ENCODE results near the gene PARD3B.
A peak's percentile ranks its signal among the peaks of the same experiment; 100 is the strongest.

PARD3B gene, protein sequence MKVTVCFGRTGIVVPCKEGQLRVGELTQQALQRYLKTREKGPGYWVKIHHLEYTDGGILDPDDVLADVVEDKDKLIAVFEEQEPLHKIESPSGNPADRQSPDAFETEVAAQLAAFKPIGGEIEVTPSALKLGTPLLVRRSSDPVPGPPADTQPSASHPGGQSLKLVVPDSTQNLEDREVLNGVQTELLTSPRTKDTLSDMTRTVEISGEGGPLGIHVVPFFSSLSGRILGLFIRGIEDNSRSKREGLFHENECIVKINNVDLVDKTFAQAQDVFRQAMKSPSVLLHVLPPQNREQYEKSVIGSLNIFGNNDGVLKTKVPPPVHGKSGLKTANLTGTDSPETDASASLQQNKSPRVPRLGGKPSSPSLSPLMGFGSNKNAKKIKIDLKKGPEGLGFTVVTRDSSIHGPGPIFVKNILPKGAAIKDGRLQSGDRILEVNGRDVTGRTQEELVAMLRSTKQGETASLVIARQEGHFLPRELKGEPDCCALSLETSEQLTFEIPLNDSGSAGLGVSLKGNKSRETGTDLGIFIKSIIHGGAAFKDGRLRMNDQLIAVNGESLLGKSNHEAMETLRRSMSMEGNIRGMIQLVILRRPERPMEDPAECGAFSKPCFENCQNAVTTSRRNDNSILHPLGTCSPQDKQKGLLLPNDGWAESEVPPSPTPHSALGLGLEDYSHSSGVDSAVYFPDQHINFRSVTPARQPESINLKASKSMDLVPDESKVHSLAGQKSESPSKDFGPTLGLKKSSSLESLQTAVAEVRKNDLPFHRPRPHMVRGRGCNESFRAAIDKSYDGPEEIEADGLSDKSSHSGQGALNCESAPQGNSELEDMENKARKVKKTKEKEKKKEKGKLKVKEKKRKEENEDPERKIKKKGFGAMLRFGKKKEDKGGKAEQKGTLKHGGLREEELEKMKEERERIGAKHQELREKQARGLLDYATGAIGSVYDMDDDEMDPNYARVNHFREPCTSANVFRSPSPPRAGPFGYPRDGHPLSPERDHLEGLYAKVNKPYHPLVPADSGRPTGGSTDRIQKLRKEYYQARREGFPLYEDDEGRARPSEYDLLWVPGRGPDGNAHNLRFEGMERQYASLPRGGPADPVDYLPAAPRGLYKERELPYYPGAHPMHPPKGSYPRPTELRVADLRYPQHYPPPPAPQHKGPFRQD (N-terminal part only)

DNA sequence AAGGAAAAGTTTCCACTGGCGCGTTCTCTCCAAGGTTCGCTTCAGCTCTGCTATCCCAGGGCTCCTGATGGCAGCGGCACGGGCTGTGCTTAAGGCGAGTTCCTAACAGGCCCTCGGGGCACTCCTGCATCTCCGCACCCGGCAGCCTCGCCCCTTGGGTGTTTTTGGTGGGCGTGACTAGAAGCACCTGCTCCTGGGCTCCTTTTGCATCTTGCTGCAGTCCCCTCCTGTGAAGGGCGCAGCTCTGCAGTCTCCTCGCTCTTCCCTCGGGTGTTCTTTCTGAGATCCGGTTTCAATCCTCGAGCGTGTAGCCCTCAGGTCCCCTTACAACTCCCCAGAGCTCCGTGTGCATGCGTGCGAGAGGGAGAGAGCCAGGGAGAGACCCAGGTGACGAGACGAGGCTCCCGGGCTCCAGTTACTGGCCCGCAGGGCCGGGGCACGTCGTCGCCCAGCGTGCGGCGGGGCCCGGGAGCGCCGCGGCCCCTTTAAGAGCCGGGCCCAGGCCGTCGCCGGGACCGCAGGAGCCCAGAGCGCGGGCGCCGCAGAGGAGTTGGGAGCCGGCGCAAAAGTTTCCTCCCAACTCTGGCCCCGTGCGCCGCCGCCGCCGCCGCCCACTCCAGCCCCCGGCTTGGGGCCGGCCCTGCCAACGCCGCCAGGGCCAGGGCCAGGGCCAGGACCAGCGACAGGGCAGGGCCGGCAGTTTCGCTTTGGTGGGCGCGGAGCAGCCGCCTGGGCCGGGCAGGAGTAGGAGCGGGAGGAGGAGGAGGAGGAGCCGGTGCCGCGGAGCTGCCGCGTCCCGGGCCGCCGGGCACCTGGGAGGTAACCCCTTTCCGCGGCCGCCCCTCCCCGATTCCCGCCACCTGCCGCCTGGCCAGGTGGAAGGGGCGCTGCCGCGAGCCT lies at the start of gene PARD3B:
PARD3B (plus strand) TSS at position 515 of the 900 bp plus-strand sequence. CDS start 525 bp downstream, outside the sequence.
- Mint-ChIP-seq H3K36me3 (ENCODE audit: low read depth) (no peaks in the 10 kb centered on the region), H3K9me3 (no peaks in the 10 kb centered on the region), H3K4me3 (peak within 1 kb of the TSS; percentile 78), H3K27me3 (peaks cover 26% of the 10 kb centered on the region), H3K27ac (peak within 1 kb of the TSS; percentile 51), H3K4me1 (ENCODE audit: low read depth) (peaks cover 16% of the 10 kb centered on the region)
- intact Hi-C loops (cut with micrococcal nuclease), result no loop called here

GRCh38 chr2:204496779-204497178 lies 48.5 kb upstream of the PARD3B start:
- intact Hi-C loops (cut with micrococcal nuclease), result no loop called here
- Mint-ChIP-seq H3K4me1 (ENCODE audit: low read depth) (no peaks in the 10 kb centered on the region), H3K36me3 (ENCODE audit: low read depth) (no peaks in the 10 kb centered on the region), H3K27me3 (peaks cover 3% of the 10 kb centered on the region), H3K27ac (no peak overlapping the region), H3K4me3 (no peak overlapping the region), H3K9me3 (peaks cover 9% of the 10 kb centered on the region)

- intact Hi-C loops (cut with micrococcal nuclease), result no loop called here
- no peaks in the 10 kb centered on the region for H3K36me3 Mint-ChIP-seq (ENCODE audit: low read depth)
- H3K4me3 Mint-ChIP-seq, result no peak overlapping the region
- H3K9me3 Mint-ChIP-seq, result peaks cover 9% of the 10 kb centered on the region
- no peaks in the 10 kb centered on the region for H3K4me1 Mint-ChIP-seq (ENCODE audit: low read depth)
- H3K27ac Mint-ChIP-seq, result no peak overlapping the region
- peaks cover 3% of the 10 kb centered on the region for H3K27me3 Mint-ChIP-seq
These were observed 47.4 kb upstream of the PARD3B start for GRCh38 chr2:204497855-204498254.

GRCh38 chr2:204498291-204498690 lies 47.0 kb upstream of the PARD3B start:
- Mint-ChIP-seq H3K4me1 (ENCODE audit: low read depth) (no peaks in the 10 kb centered on the region), H3K9me3 (peaks cover 9% of the 10 kb centered on the region), H3K4me3 (no peak overlapping the region), H3K36me3 (ENCODE audit: low read depth) (no peaks in the 10 kb centered on the region), H3K27ac (no peak overlapping the region), H3K27me3 (peaks cover 3% of the 10 kb centered on the region)
- intact Hi-C loops (cut with micrococcal nuclease), result no loop called here

DNA sequence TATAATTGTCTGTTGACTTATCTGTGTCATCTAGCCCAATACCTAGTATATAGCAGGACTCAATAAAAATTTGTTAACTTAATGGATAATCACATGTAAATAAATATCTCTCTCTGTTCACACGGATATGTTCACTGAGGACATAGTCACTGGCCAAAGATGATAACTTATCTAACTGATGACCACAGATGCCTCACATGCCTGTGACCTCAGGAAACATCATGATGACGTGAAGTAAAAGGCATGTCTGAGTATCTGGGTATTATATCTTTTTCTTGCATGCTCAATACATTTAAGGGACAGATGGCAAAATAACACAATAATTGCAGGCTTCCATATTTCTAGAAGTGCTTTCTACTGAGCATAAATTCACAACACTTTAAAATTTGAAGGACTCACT lies 41.4 kb upstream of the PARD3B start:
- no peaks in the 10 kb centered on the region for H3K36me3 Mint-ChIP-seq (ENCODE audit: low read depth)
- H3K4me3 Mint-ChIP-seq, result no peak overlapping the region
- no peaks in the 10 kb centered on the region for H3K9me3 Mint-ChIP-seq
- H3K4me1 Mint-ChIP-seq (ENCODE audit: low read depth), result no peaks in the 10 kb centered on the region
- intact Hi-C loops (cut with micrococcal nuclease), result no loop called here
- no peaks in the 10 kb centered on the region for H3K27me3 Mint-ChIP-seq
- no peak overlapping the region for H3K27ac Mint-ChIP-seq

GRCh38 chr2:204504594-204504993 lies 40.7 kb upstream of the PARD3B start:
- no peaks in the 10 kb centered on the region for H3K9me3 Mint-ChIP-seq
- H3K36me3 Mint-ChIP-seq (ENCODE audit: low read depth), result no peaks in the 10 kb centered on the region
- H3K27ac Mint-ChIP-seq, result no peak overlapping the region
- no peak overlapping the region for H3K4me3 Mint-ChIP-seq
- H3K4me1 Mint-ChIP-seq (ENCODE audit: low read depth), result no peaks in the 10 kb centered on the region
- H3K27me3 Mint-ChIP-seq, result no peaks in the 10 kb centered on the region
- intact Hi-C loops (cut with micrococcal nuclease), result no loop called here

DNA sequence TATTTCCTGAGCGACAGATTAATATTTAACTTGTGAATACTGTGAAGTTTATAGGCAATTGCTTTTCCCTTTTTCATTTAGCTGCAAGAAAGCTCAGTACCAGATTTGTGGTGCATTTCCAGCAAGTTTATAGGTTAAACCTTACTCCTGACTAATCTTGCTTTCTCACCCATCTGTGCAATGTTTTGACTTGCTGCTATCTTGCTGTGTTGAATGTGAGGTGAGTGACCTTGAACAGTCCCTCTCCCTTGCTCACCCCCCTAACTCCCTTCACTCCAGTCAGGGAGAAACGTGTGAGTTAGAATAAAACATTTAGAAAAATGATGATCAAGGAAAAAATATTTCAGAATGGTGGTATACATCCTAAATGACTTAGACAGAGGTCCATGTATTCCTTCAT lies 39.8 kb upstream of the PARD3B start:
- no peaks in the 10 kb centered on the region for H3K4me1 Mint-ChIP-seq (ENCODE audit: low read depth)
- no peaks in the 10 kb centered on the region for H3K27me3 Mint-ChIP-seq
- no peak overlapping the region for H3K4me3 Mint-ChIP-seq
- H3K36me3 Mint-ChIP-seq (ENCODE audit: low read depth), result no peaks in the 10 kb centered on the region
- intact Hi-C loops (cut with micrococcal nuclease), result no loop called here
- H3K9me3 Mint-ChIP-seq, result no peaks in the 10 kb centered on the region
- H3K27ac Mint-ChIP-seq, result no peak overlapping the region

DNA sequence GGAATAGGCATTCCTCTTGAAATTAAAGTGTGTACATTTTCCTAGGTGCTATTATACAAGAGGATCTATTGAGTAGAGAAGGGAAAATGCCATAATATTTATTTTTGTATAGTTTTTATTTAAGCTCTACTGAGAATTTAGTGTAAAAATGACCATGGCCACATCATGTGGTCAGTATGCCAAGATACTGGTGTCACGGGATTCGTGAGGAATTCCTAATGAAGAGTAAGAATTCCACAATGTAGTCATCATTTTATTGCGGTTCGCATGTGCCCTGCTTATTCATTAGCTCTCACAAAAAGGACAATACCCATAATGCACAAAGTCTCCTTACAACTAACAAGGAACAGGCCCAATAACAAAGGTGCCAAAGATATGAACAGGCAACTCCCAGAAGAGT lies 39.3 kb upstream of the PARD3B start:
- no peaks in the 10 kb centered on the region for H3K36me3 Mint-ChIP-seq (ENCODE audit: low read depth)
- H3K27ac Mint-ChIP-seq, result no peak overlapping the region
- H3K4me1 Mint-ChIP-seq (ENCODE audit: low read depth), result no peaks in the 10 kb centered on the region
- no peaks in the 10 kb centered on the region for H3K9me3 Mint-ChIP-seq
- H3K27me3 Mint-ChIP-seq, result no peaks in the 10 kb centered on the region
- intact Hi-C loops (cut with micrococcal nuclease), result no loop called here
- no peak overlapping the region for H3K4me3 Mint-ChIP-seq

- Mint-ChIP-seq H3K27me3 (no peaks in the 10 kb centered on the region), H3K36me3 (ENCODE audit: low read depth) (no peaks in the 10 kb centered on the region), H3K9me3 (no peaks in the 10 kb centered on the region), H3K4me1 (ENCODE audit: low read depth) (no peaks in the 10 kb centered on the region), H3K4me3 (no peak overlapping the region), H3K27ac (no peak overlapping the region)
- intact Hi-C loops (cut with micrococcal nuclease), result no loop called here
These were observed 37.6 kb upstream of the PARD3B start for GRCh38 chr2:204507636-204508035.

GRCh38 chr2:204510709-204511420 lies 34.4 kb upstream of the PARD3B start:
- Mint-ChIP-seq H3K36me3 (ENCODE audit: low read depth) (no peaks in the 10 kb centered on the region), H3K4me1 (ENCODE audit: low read depth) (no peaks in the 10 kb centered on the region), H3K9me3 (no peaks in the 10 kb centered on the region), H3K27ac (no peak overlapping the region), H3K4me3 (no peak overlapping the region), H3K27me3 (no peaks in the 10 kb centered on the region)
- intact Hi-C loops (cut with micrococcal nuclease), result no loop called here

DNA sequence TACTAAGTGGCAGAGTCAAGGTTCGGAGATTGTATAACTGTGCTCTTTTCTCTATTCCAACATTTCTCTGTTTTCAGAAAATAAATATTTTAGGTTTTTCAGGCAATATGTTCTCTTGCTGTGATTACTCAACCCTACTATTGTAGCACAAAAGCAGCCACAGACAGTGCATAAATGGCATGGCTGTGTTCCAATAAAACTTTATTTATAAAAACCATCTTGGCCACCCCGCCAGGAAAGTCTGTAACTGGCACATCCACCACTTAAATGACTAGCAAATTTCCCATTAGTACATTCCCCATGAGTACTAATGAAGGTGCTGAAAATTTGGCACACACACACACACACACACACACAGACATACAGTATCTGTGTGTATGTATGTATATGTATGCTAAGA lies 30.8 kb upstream of the PARD3B start:
- intact Hi-C loops (cut with micrococcal nuclease), result no loop called here
- H3K27ac Mint-ChIP-seq, result no peak overlapping the region
- no peak overlapping the region for H3K4me3 Mint-ChIP-seq
- no peaks in the 10 kb centered on the region for H3K4me1 Mint-ChIP-seq (ENCODE audit: low read depth)
- H3K9me3 Mint-ChIP-seq, result no peaks in the 10 kb centered on the region
- H3K27me3 Mint-ChIP-seq, result no peaks in the 10 kb centered on the region
- no peaks in the 10 kb centered on the region for H3K36me3 Mint-ChIP-seq (ENCODE audit: low read depth)

DNA sequence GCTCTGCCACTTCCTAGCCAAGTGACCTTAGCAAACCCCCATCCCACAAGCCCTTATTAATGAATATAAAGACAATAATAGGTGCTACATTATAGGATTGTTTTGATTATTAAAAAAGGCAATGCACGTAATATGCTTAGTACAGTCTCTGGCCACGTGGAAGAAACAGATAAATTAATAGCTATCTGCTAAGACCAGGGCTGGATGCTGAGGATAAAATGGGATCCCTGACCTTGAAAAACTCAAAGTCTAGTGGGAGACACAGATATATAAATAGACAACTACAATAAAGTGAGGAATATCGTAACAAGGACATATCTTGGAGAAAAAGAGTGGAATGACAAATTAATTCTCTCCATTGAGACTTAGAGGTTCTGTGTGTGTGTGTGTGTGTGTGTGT lies 29.9 kb upstream of the PARD3B start:
- Mint-ChIP-seq H3K4me3 (no peak overlapping the region), H3K36me3 (ENCODE audit: low read depth) (no peaks in the 10 kb centered on the region), H3K27ac (no peak overlapping the region), H3K27me3 (no peaks in the 10 kb centered on the region), H3K4me1 (ENCODE audit: low read depth) (no peaks in the 10 kb centered on the region), H3K9me3 (no peaks in the 10 kb centered on the region)
- intact Hi-C loops (cut with micrococcal nuclease), result no loop called here

DNA sequence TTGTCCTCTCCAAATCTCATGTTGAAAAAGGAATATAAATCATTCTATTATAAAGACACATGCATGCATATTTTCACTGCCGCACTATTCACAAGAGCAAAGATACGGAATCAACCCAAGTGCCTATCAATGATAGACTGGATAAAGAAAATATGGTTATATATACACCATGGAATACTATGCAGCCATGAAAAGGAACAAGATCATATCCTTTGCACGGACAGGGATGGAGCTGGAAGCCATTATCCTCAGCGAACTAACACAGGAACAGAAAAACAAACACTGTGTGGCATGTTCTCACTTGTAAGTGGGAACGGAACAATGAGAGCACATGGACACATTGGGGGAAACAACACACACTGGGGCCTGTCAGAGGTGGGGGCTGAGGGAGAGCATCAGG lies 28.1 kb upstream of the PARD3B start:
- Mint-ChIP-seq H3K36me3 (ENCODE audit: low read depth) (no peaks in the 10 kb centered on the region), H3K27me3 (no peaks in the 10 kb centered on the region), H3K4me3 (no peak overlapping the region), H3K9me3 (no peaks in the 10 kb centered on the region), H3K4me1 (ENCODE audit: low read depth) (no peaks in the 10 kb centered on the region), H3K27ac (no peak overlapping the region)
- intact Hi-C loops (cut with micrococcal nuclease), result no loop called here
